CD14-positive monocyte (primary cell): ENCODE results near the gene CREBZF. TPM values are rescaled to one million over a fixed set of nuclear protein-coding genes. Genes with fewer than 3 reads are reported as not detected.

ENCODE experiments used
- DNase-seq, 3 donors: peaks; one replicate each; pipeline ENCODE4 v3.0.0-alpha.2; 2011 to 2022
- H2AFZ ChIP-seq: 2 replicates; pipeline ENCODE4 v1.6.0; 2012; ENCODE audit warnings: mild to moderate bottlenecking, low read depth, low read length, inconsistent platforms; ENCODE audit not compliant: insufficient read depth, poor library complexity, severe bottlenecking
- H3K27ac ChIP-seq, 2 donors: 1 replicate in 1 of 2; 2 replicates in 1 of 2; pipeline ENCODE4 v1.5.1; 2012 to 2013; ENCODE audit warnings: low read length in 2 of 2, control low read depth in 1 of 2, inconsistent platforms in 1 of 2, low read depth in 1 of 2, mild to moderate bottlenecking in 1 of 2
- H3K27me3 ChIP-seq, 2 donors: one replicate each; pipeline versions ENCODE4 v1.6.0 to v1.6.1; 2011 to 2013; ENCODE audit warnings: low read length in 2 of 2; ENCODE audit not compliant: control insufficient read depth in 2 of 2, insufficient read depth in 2 of 2
- H3K36me3 ChIP-seq, 2 donors: replicated peaks in 1 of 2; 1 replicate in 1 of 2; 2 replicates in 1 of 2; pipeline versions ENCODE4 v1.5.1 to v1.6.1; 2012 to 2013; ENCODE audit warnings: low read length in 2 of 2, control low read depth in 1 of 2, inconsistent platforms in 1 of 2, mild to moderate bottlenecking in 1 of 2; ENCODE audit not compliant: insufficient read depth in 2 of 2, control insufficient read depth in 1 of 2
- H3K4me1 ChIP-seq, 2 donors: 1 replicate in 1 of 2; 2 replicates in 1 of 2; pipeline versions ENCODE4 v1.5.1 to v1.6.1; 2012 to 2013; ENCODE audit warnings: low read length in 2 of 2, control low read depth in 1 of 2, inconsistent platforms in 1 of 2, mild to moderate bottlenecking in 1 of 2, moderate library complexity in 1 of 2; ENCODE audit not compliant: insufficient read depth in 2 of 2, control insufficient read depth in 1 of 2
- H3K4me2 ChIP-seq: replicated peaks from 2 replicates; pipeline ENCODE3; 2012; ENCODE audit warnings: low read length, moderate library complexity, mild to moderate bottlenecking; ENCODE audit not compliant: poor library complexity, severe bottlenecking; ENCODE audit errors: extremely low read depth
- H3K4me3 ChIP-seq, 3 experiments: fragments of 200-600 bp in 1 of 3; sonication (generic) in 1 of 3; replicated peaks in 1 of 3; 1 replicate in 2 of 3; 2 replicates in 1 of 3; pipeline ENCODE4 v1.5.1; 2011 to 2013; ENCODE audit warnings: low read length in 3 of 3, mild to moderate bottlenecking in 3 of 3, control low read depth in 2 of 3, low read depth in 2 of 3, inconsistent platforms in 1 of 3, moderate library complexity in 1 of 3
- H3K79me2 ChIP-seq: 2 replicates; pipeline ENCODE4 v1.6.0; 2012; ENCODE audit warnings: mild to moderate bottlenecking, control low read depth, inconsistent platforms, low read length, moderate library complexity; ENCODE audit not compliant: insufficient read depth
- H3K9ac ChIP-seq: 2 replicates; pipeline ENCODE4 v1.6.0; 2017; ENCODE audit warnings: low read length, mild to moderate bottlenecking; ENCODE audit not compliant: insufficient read depth, poor library complexity, severe bottlenecking
- H3K9me3 ChIP-seq, 2 donors: replicated peaks in 1 of 2; 1 replicate in 1 of 2; 2 replicates in 1 of 2; pipeline versions ENCODE4 v1.5.1 to v1.6.1; 2012 to 2013; ENCODE audit warnings: low read length in 2 of 2, control low read depth in 1 of 2; ENCODE audit not compliant: control insufficient read depth in 1 of 2, insufficient read depth in 1 of 2
- H4K20me1 ChIP-seq: 2 replicates; pipeline ENCODE4 v1.6.0; 2012; ENCODE audit warnings: mild to moderate bottlenecking, low read length, control low read depth, moderate library complexity; ENCODE audit not compliant: insufficient read depth
- H3K27ac Mint-ChIP-seq, 7 donors: one replicate each; pipeline ENCODE4 v1.8.0; 2020; ENCODE audit warnings: mild to moderate bottlenecking in 7 of 7, mixed read lengths in 7 of 7, moderate library complexity in 6 of 7, inconsistent platforms in 2 of 7
- H3K27me3 Mint-ChIP-seq, 3 donors: one replicate each; pipeline ENCODE4 v1.8.0; 2021 to 2022; ENCODE audit warnings: low read depth in 3 of 3, mild to moderate bottlenecking in 3 of 3, mixed read lengths in 3 of 3, moderate library complexity in 3 of 3, inconsistent platforms in 1 of 3
- H3K36me3 Mint-ChIP-seq, 2 donors: one replicate each; pipeline ENCODE4 v1.8.0; 2020; ENCODE audit warnings: mixed read lengths in 2 of 2, inconsistent platforms in 1 of 2, mild to moderate bottlenecking in 1 of 2
- H3K4me1 Mint-ChIP-seq: one replicate; pipeline ENCODE4 v1.8.0; 2020; ENCODE audit warnings: mild to moderate bottlenecking, mixed read lengths
- H3K4me3 Mint-ChIP-seq, 2 donors: one replicate each; pipeline ENCODE4 v1.8.0; 2020; ENCODE audit warnings: mild to moderate bottlenecking in 2 of 2, mixed read lengths in 2 of 2, moderate library complexity in 1 of 2
- H3K9me3 Mint-ChIP-seq, 7 donors: one replicate each; pipeline ENCODE4 v1.8.0; 2020 to 2022; ENCODE audit warnings: mixed read lengths in 7 of 7, mild to moderate bottlenecking in 6 of 7, moderate library complexity in 6 of 7, inconsistent platforms in 2 of 7
- CTCF ChIP-seq: fragments of 200-600 bp; IDR thresholded peaks from one replicate; pipeline ENCODE4 v1.8.0; 2022; ENCODE audit warnings: antibody characterized with exemption, mild to moderate bottlenecking
- WGBS: methylation state at CpG from one replicate; pipeline ENCODE4 v1.1.5; 2013; ENCODE audit warnings: missing lambda C conversion rate; ENCODE audit not compliant: insufficient coverage; 5-methylcytosine and 5-hydroxymethylcytosine counted together
- intact Hi-C, 2 donors: fragments of 100-400 bp; cut with micrococcal nuclease; formaldehyde crosslinking; loops; one replicate each; pipeline versions ENCODE4 v1.15.0 to v1.15.1; 2023
- polyA plus RNA-seq, 3 donors: library from polyadenylated mRNA; depleted of rRNA in 1 of 3; unstranded in 2 of 3; stranded (reverse) in 1 of 3; fragments of 300-500 nt in 2 of 3; fragments of >200 nt in 1 of 3; fragmentation: Illumina TruSeq in 2 of 3; gene quantifications; 1 replicate in 2 of 3; 2 replicates in 1 of 3; pipeline ENCODE4 v1.2.3, GENCODE V29; 2012 to 2021

CREBZF gene
- polyA plus RNA-seq, 3 donors = 3.1 to 35.4 (median 3.9) TPM

- H2AFZ ChIP-seq = peak within 1 kb of the TSS; percentile 95
- H3K9ac ChIP-seq = peak within 1 kb of the TSS; percentile 79
- TF ChIP-seq CTCF = no peak
- Mint-ChIP-seq H3K4me1 (peaks cover 9% of the 10 kb centered on the region), H3K9me3 (no peaks in the 10 kb centered on the region), H3K36me3 (peaks cover 9 to 17% of the 10 kb centered on the region in 2 donors), H3K27me3 (peaks cover 16 to 23% (median 23%) of the 10 kb centered on the region in 3 donors), H3K4me3 (peak within 1 kb of the TSS; percentile 96 to 99), H3K27ac (peak within 1 kb of the TSS; percentile 87 to 99 (median 96))
- H3K9me3 ChIP-seq = no peaks in the 10 kb centered on the region
- WGBS = under 1% methylated on average over 23 of the region's 33 CpGs
- H3K4me1 ChIP-seq = peaks cover 11 to 13% of the 10 kb centered on the region in 2 donors
- H3K36me3 ChIP-seq = peaks cover 7 to 9% of the 10 kb centered on the region in 2 donors
- peak within 1 kb of the TSS; percentile 67 for H3K4me2 ChIP-seq
- peaks cover 17 to 28% of the 10 kb centered on the region in 2 donors for H3K27me3 ChIP-seq
- DNase-seq = peak; percentile 75 to 81 (median 76)
- H3K79me2 ChIP-seq = peaks cover 29% of the 10 kb centered on the region
- H4K20me1 ChIP-seq = no peaks in the 10 kb centered on the region
- intact Hi-C loops = no loop called here
- H3K27ac ChIP-seq = peak within 1 kb of the TSS; percentile 80 to 93
- H3K4me3 ChIP-seq = peak within 1 kb of the TSS; percentile 87 to 91 (median 89)
Observed at GRCh38 chr11:85647604-85648299, 17.2 kb downstream of the CREBZF start, which contains the start of gene TMEM126A. TMEM126A (plus strand) TSS chr11:85647967; CDS start chr11:85650256, 2,289 bp downstream.

GRCh38 chr11:85647078-85647477, 17.9 kb downstream of the CREBZF start:
- Mint-ChIP-seq H3K27ac (peak overlapping the region in 4 of 7 donors; percentile 87 to 99 (median 96)), H3K27me3 (peaks cover 17 to 30% (median 26%) of the 10 kb centered on the region in 3 donors), H3K4me3 (peak overlapping the region; percentile 96 to 99), H3K9me3 (no peaks in the 10 kb centered on the region), H3K4me1 (peaks cover 9% of the 10 kb centered on the region), H3K36me3 (peaks cover 7 to 14% of the 10 kb centered on the region in 2 donors)
- intact Hi-C loops = no loop called here
- Histone ChIP-seq H3K9me3 (no peaks in the 10 kb centered on the region), H3K36me3 (peaks cover 7 to 9% of the 10 kb centered on the region in 2 donors), H3K9ac (no peak overlapping the region), H3K79me2 (peaks cover 29% of the 10 kb centered on the region), H2AFZ (peak overlapping the region; percentile 95), H3K4me1 (peaks cover 11 to 13% of the 10 kb centered on the region in 2 donors), H3K27ac (peak overlapping the region in 1 of 2 donors; percentile 93), H3K4me3 (peak overlapping the region; percentile 87 to 91 (median 89)), H3K27me3 (peaks cover 20 to 34% of the 10 kb centered on the region in 2 donors), H3K4me2 (peak overlapping the region; percentile 67), H4K20me1 (no peaks in the 10 kb centered on the region)
- TF ChIP-seq CTCF = no peak
- DNase-seq = no peak
- WGBS = 100% methylated on average over 1 of the region's 2 CpGs
